ENCODE measurements around the gene GATB.

- TF ChIP-seq CTCF (IDR thresholded peaks at IDR 0.05) (no peak), EZH2phosphoT487 (IDR thresholded peaks at IDR 0.05) (no peak)
Measured at GRCh38 chr4:151745481-151746231, 15.2 kb downstream of the GATB start.
